ENCODE results near the gene TRIM62. TPM values are rescaled to one million over a fixed set of nuclear protein-coding genes. Genes with fewer than 3 reads are reported as not detected.

TRIM62 gene
- total RNA-seq, 4 donors from 2014 or later = 4.6 to 52.0 (median 5.8) TPM

GRCh38 chr1:33171977-33172813 lies 9.6 kb downstream of the TRIM62 start:
- DNase-seq = no peak
- Histone ChIP-seq H3K27ac (no peak overlapping the region), H3K4me1 (no peaks in the 10 kb centered on the region), H3K9me3 (no peaks in the 10 kb centered on the region), H3K36me3 (no peaks in the 10 kb centered on the region), H3K4me3 (no peak overlapping the region), H3K27me3 (no peaks in the 10 kb centered on the region)
- WGBS, 2 donors (ENCODE audit: low coverage in 1 of 2) = 44 to 72% methylated on average over 3 to 8 of the region's 9 CpGs
- in situ Hi-C loops (cut with MboI; ENCODE audit: low pct_ligation_motif_present in 1 of 4, low pct_unique_long_range_greater_than_20kb in 1 of 4, low sequenced_read_pairs in 3 of 4) (no loop called here), intact Hi-C loops (cut with DNase I; ENCODE audit: low total_unique reads) (loop anchor here (5.0 kb wide), 1 partner anchor 420 kb away; no protein-coding TSS in a partner anchor)
- TF ChIP-seq POLR2A (IDR thresholded peaks at IDR 0.05) (no peak), POLR2AphosphoS5 (IDR thresholded peaks at IDR 0.05) (no peak), EP300 (IDR thresholded peaks at IDR 0.05; ENCODE audit: low read depth) (no peak), CTCF (IDR thresholded peaks at IDR 0.05) (no peak)

GRCh38 chr1:33170351-33171274 lies 11.2 kb downstream of the TRIM62 start:
- no peaks in the 10 kb centered on the region for H3K36me3 ChIP-seq
- in situ Hi-C loops (cut with MboI; ENCODE audit: low pct_ligation_motif_present in 1 of 4, low pct_unique_long_range_greater_than_20kb in 1 of 4, low sequenced_read_pairs in 3 of 4) = no loop called here
- H3K9me3 ChIP-seq = no peaks in the 10 kb centered on the region
- H3K4me3 ChIP-seq = no peak overlapping the region
- no peak overlapping the region for H3K27ac ChIP-seq
- intact Hi-C loops (cut with DNase I; ENCODE audit: low total_unique reads) = loop anchor here (5.0 kb wide), 1 partner anchor 418 kb away; no protein-coding TSS in a partner anchor
- H3K27me3 ChIP-seq = no peaks in the 10 kb centered on the region
- no peak for TF ChIP-seq EP300 (IDR thresholded peaks at IDR 0.05; ENCODE audit: low read depth)
- TF ChIP-seq CTCF (IDR thresholded peaks at IDR 0.05) = no peak
- no peak for TF ChIP-seq POLR2A (IDR thresholded peaks at IDR 0.05)
- WGBS, 2 donors (ENCODE audit: low coverage in 1 of 2) = 87 to 100% methylated on average over 2 to 13 of the region's 13 CpGs
- DNase-seq = no peak
- no peaks in the 10 kb centered on the region for H3K4me1 ChIP-seq

GRCh38 chr1:33169290-33170055 lies 12.4 kb downstream of the TRIM62 start:
- H3K4me1 ChIP-seq = no peaks in the 10 kb centered on the region
- no peaks in the 10 kb centered on the region for H3K9me3 ChIP-seq
- 80 to 87% methylated on average over 9 to 11 of the region's 11 CpGs for WGBS, 2 donors (ENCODE audit: low coverage in 1 of 2)
- no peak for DNase-seq
- H3K27me3 ChIP-seq = no peaks in the 10 kb centered on the region
- intact Hi-C loops (cut with DNase I; ENCODE audit: low total_unique reads) = loop anchor here (5.0 kb wide), 1 partner anchor 417 kb away; no protein-coding TSS in a partner anchor
- no peak overlapping the region for H3K27ac ChIP-seq
- H3K36me3 ChIP-seq = no peaks in the 10 kb centered on the region
- no peak overlapping the region for H3K4me3 ChIP-seq
- TF ChIP-seq CTCF (IDR thresholded peaks at IDR 0.05) = no peak
- no peak for TF ChIP-seq POLR2AphosphoS5 (IDR thresholded peaks at IDR 0.05)
- TF ChIP-seq EP300 (IDR thresholded peaks at IDR 0.05; ENCODE audit: low read depth) = no peak
- TF ChIP-seq POLR2A (IDR thresholded peaks at IDR 0.05) = no peak
- in situ Hi-C loops (cut with MboI; ENCODE audit: low pct_ligation_motif_present in 1 of 4, low pct_unique_long_range_greater_than_20kb in 1 of 4, low sequenced_read_pairs in 3 of 4) = no loop called here
